IPS-15b (cell line): ENCODE data around the gene RPS8.
"Not testable (repeated sequence)": the region's sequence is repeated elsewhere in the genome, so short reads cannot be mapped to it uniquely, and the experiment has no call there.

Source experiments
- H3K27me3 ChIP-seq: one replicate; pipeline ENCODE4 v1.6.1; 2013; ENCODE audit warnings: low read length; ENCODE audit not compliant: control insufficient read depth, insufficient read depth
- H3K36me3 ChIP-seq: one replicate; pipeline ENCODE4 v1.6.1; 2013; ENCODE audit warnings: low read length; ENCODE audit not compliant: control insufficient read depth, insufficient read depth
- H3K4me1 ChIP-seq: one replicate; pipeline ENCODE4 v1.6.1; 2013; ENCODE audit warnings: mild to moderate bottlenecking, low read length; ENCODE audit not compliant: control insufficient read depth, insufficient read depth
- H3K4me3 ChIP-seq: one replicate; pipeline ENCODE4 v1.5.1; 2013; ENCODE audit warnings: low read depth, low read length
- H3K9ac ChIP-seq: one replicate; pipeline ENCODE4 v1.6.1; 2013; ENCODE audit warnings: low read depth, mild to moderate bottlenecking, low read length
- H3K9me3 ChIP-seq: one replicate; pipeline ENCODE4 v1.6.1; 2013; ENCODE audit warnings: mild to moderate bottlenecking, low read length; ENCODE audit not compliant: control insufficient read depth, insufficient read depth

RPS8 gene

DNA sequence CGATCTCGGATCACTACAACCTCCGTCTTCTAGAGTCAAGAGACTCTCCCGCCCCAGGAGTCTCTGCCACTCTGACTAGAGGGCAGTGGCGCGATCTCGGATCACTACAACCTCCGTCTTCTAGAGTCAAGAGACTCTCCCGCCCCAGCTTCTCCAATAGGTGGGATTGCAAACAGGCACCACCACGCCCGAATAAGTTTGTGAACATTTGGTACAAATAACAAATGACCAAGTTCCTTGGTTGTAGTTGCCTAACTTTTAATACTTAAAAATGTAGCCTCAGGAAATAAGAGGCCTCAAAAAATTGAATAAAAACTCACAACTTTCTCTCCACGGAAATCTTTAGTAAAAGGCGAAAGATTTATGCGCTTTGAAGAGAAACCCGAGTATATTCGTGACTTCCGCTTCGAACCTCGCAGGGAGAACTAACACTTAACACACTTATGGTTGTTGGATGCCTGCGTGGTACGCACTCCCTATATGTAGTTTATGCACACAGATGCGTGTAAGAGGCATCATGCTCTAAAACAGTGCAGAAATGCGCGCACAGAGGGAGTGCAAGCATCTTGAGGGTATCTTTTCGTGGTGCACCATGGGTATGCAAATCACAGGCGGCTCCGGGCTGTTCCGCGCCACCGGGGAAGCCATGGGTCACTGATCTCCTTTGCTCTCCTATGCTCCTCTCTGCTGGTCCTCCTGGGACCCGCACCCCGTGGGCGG is 44.4 kb downstream of the RPS8 start:
- Histone ChIP-seq H3K9ac (peak overlapping the region; percentile 97), H3K9me3 (no peaks in the 10 kb centered on the region), H3K4me3 (peak overlapping the region; percentile 62), H3K36me3 (no peaks in the 10 kb centered on the region), H3K4me1 (no peaks in the 10 kb centered on the region), H3K27me3 (no peaks in the 10 kb centered on the region)

DNA sequence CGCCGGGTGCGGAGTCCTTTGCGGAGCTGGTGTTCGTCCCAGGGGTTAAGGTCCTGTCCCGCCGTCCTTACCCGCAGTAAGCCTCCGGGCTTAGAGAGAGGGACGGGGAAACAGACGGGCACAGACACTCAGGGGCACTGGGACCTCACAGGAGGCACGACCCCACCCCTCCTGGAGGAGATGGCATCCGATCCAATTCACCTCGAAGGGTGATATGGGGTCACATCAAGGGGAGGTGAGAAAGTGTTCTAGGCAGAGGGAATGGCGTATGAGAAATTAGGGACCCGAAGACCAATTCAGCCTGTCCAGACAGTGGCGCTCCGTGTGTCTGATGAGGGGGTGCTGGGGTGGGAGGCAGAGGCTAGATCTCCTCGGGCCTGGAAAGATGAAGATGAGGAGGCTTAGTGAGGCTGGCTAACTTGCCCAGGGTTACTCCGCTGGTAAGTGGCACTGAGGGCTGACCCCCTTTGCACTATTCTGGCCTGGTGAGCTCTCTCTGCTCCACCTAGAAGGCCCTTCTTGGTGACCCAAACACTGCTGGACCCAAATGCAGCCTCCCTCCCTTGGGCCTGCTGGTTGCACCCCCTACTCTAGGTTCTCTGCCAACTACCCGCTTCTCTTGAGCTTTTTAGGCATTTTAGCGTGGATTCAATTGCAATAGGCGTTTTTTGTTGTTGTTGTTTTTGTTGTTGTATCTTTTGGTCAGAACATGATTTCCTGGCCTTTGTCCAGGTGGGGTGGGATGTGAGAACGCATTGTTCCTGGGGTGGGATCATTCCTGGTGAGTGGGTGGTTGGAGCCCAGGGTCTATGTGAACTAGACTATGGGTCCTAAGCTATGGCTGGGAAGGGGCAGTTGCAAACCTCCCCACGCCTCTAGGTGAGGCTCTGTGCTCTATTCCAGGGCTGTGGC is 45.2 kb downstream of the RPS8 start:
- Histone ChIP-seq H3K9me3 (no peaks in the 10 kb centered on the region), H3K27me3 (no peaks in the 10 kb centered on the region), H3K4me3 (peak overlapping the region; percentile 62), H3K4me1 (no peaks in the 10 kb centered on the region), H3K9ac (peak overlapping the region; percentile 97), H3K36me3 (no peaks in the 10 kb centered on the region)

GRCh38 chr1:44821240-44821715 is 45.9 kb downstream of the RPS8 start:
- Histone ChIP-seq H3K4me1 (no peaks in the 10 kb centered on the region), H3K9me3 (no peaks in the 10 kb centered on the region), H3K9ac (no peak overlapping the region)

GRCh38 chr1:44822131-44822701 is 46.9 kb downstream of the RPS8 start:
- no peaks in the 10 kb centered on the region for H3K9me3 ChIP-seq
- H3K9ac ChIP-seq, result no peak overlapping the region
- H3K27me3 ChIP-seq, result no peaks in the 10 kb centered on the region
- H3K4me1 ChIP-seq, result peaks cover 2% of the 10 kb centered on the region
- H3K4me3 ChIP-seq, result no peak overlapping the region
- H3K36me3 ChIP-seq, result no peaks in the 10 kb centered on the region

More at GRCh38 chr1:44821240-44821715, 45.9 kb downstream of the RPS8 start:
- no peaks in the 10 kb centered on the region for H3K36me3 ChIP-seq
- no peak overlapping the region for H3K4me3 ChIP-seq
- no peaks in the 10 kb centered on the region for H3K27me3 ChIP-seq

DNA sequence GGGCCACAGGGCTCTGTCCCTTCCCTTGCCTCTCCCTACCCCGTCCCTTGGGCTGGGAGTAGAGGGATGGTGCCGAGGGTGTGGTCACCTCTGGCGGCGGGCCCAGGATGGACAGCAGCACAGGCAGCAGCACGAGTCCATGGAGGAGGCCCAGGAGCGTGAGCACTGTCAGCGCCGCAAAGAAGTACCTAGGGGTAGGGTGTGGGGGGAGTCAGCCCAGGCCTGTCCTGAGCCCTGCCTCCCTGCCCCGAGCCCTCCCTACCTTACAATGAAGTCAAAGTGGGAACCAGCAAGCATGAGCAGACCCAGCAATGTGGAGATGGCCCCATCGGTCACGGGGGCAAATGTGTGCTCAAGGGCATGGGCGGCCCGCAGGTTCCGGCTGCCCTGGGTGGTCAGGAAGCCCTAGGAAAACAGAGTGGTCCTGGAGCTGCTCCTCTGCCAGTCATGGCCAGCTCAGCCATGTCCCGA is 47.7 kb downstream of the RPS8 start:
- peaks cover 2% of the 10 kb centered on the region for H3K4me1 ChIP-seq
- no peaks in the 10 kb centered on the region for H3K27me3 ChIP-seq
- no peak overlapping the region for H3K9ac ChIP-seq
- no peaks in the 10 kb centered on the region for H3K9me3 ChIP-seq
- H3K36me3 ChIP-seq, result no peaks in the 10 kb centered on the region
- no peak overlapping the region for H3K4me3 ChIP-seq

DNA sequence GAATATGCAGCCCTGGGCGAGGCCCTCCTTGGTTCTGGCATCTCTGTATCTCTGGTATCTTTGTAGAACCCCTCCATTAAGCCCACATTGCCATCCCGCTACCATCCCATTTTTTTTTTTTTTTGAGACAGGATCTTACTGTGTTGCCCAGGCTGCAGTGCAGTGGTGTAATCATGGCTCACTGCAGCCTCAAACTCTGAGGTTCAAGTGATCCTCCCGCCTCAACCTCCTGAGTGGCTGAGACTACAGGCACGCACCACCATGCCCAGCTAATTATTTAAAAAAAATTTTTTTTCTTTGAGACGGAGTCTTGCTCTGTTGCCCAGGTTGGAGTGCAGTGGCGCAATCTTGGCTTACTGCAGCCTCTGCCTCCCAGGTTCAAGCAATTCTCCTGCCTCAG is 49.1 kb downstream of the RPS8 start:
- H3K27me3 ChIP-seq, H3K36me3 ChIP-seq, H3K9ac ChIP-seq, H3K4me1 ChIP-seq, H3K9me3 ChIP-seq, H3K4me3 ChIP-seq: not testable (repeated sequence)

DNA sequence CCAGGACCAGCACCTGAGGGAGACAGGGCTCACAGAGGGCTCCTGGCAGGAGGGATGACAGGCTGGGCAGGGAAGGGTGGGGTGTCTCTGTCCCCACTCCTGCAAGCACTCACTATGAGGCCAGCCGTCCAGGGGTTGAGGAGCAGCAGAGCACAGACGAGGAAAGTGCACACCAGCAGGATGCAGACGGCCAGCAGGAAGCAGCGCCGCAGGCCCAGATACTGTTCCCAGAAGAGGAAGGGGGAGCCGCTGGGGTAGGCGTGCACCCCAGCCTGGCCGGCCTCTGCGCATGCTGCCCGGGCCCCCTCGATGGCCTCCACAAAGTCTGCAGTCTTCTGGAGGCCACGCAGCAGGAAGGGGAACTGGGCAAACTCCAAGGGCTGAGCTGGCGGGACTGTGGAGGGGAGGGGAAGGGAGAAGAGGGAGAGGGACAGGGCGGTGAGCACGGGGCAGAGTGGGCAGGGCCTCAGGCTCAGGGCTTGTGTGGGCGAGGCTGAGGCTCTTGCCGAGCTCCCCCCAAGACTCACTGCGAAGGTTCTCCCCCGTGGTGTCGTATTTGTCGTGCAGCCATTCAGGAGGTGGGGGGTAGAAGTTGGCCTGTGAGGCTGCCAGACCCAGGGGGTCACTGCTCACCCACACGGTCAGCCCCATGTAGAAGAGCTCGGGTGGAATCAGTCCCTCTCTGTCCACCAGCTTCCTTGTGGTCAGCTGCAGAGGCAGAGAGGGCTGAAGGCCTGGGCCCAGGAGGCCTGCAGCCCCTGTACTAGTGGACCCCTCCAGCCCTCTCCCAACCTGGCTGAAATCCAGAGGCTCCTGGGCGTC is 51.2 kb downstream of the RPS8 start:
- H3K9ac ChIP-seq, result no peak overlapping the region

GRCh38 chr1:44827197-44828002 is 52.1 kb downstream of the RPS8 start:
- no peak overlapping the region for H3K4me3 ChIP-seq
- H3K9ac ChIP-seq, result no peak overlapping the region
- H3K36me3 ChIP-seq, result no peaks in the 10 kb centered on the region
- no peaks in the 10 kb centered on the region for H3K9me3 ChIP-seq
- H3K27me3 ChIP-seq, result no peaks in the 10 kb centered on the region
- peaks cover 17% of the 10 kb centered on the region for H3K4me1 ChIP-seq

More for the DNA sequence above, 51.2 kb downstream of the RPS8 start:
- no peak overlapping the region for H3K4me3 ChIP-seq
- no peaks in the 10 kb centered on the region for H3K27me3 ChIP-seq
- no peaks in the 10 kb centered on the region for H3K9me3 ChIP-seq
- H3K4me1 ChIP-seq, result peaks cover 9% of the 10 kb centered on the region
- no peaks in the 10 kb centered on the region for H3K36me3 ChIP-seq

DNA sequence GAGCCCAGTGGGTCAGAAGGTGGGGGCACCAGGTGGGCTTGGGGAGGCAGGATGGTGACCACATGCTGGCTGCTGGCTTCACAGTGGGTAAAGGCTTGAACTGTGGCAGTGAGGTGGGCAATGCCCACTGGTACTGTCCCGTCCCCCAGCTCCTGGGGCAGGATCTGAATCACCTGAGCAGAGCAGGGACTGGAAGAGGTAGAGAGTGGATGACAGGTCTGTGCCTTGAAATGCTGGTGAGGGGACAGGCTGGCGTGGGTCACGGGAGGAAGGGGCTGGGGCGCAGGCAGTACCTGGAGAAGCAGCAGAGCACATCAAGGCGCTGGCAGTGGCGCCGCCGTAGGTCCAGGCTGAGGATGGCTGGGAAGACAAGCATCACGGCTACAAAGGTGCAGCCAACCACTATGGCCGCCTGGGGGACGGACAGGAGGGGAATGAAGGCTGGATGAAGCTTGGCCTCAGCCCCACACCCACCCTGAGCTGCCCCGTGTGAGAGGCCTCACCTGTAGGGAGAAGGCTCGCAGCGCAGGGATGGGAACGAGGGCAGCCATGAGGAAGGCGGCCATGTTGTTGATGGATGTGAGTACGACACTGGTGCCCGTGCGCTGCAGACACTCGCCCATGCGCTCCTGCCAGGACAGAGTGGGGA is 52.8 kb downstream of the RPS8 start:
- no peak overlapping the region for H3K9ac ChIP-seq
- H3K36me3 ChIP-seq, result no peaks in the 10 kb centered on the region
- no peaks in the 10 kb centered on the region for H3K9me3 ChIP-seq
- H3K27me3 ChIP-seq, result no peaks in the 10 kb centered on the region
- no peak overlapping the region for H3K4me3 ChIP-seq
- peaks cover 18% of the 10 kb centered on the region for H3K4me1 ChIP-seq
